WTC11 (cell line): ENCODE data around the gene SHCBP1. TPM values are rescaled to one million over a fixed set of nuclear protein-coding genes. Genes with fewer than 3 reads are reported as not detected.

ENCODE experiments used
- ATAC-seq: fragments of 200-7000 bp; cut with Tn5 transposase; 2 replicates; pipeline ENCODE4 v1.10.0; 2021; ENCODE audit warnings: mild to moderate bottlenecking, moderate library complexity
- Bru-seq: library from RNA; stranded (reverse); fragments of 400-500 nt; gene quantifications from one replicate; lab custom pipeline; 2021; lab: Mats Ljungman, UMichigan
- CTCF ChIA-PET: fragments of 300-600 bp; sonication (Branson Sonifier 250); formaldehyde crosslinking; loops from one replicate; lab custom pipeline; 2021; ENCODE audit warnings: antibody characterized with exemption; lab: Charles Lee
- POLR2A ChIA-PET: fragments of 350-600 bp; sonication (Branson Sonifier 250); formaldehyde crosslinking; loops from one replicate; lab custom pipeline; 2021; ENCODE audit warnings: antibody characterized with exemption; lab: Charles Lee
- DNase-seq: peaks from one replicate; pipeline ENCODE4 v3.0.0; 2021; ENCODE audit warnings: low spot score
- H3K27ac Mint-ChIP-seq: 2 replicates; pipeline ENCODE4 v1.8.0; 2021; ENCODE audit warnings: mixed read lengths
- H3K27me3 Mint-ChIP-seq: 2 replicates; pipeline ENCODE4 v1.8.0; 2021; ENCODE audit warnings: low read depth, mild to moderate bottlenecking, moderate library complexity, mixed read lengths
- H3K36me3 Mint-ChIP-seq: 2 replicates; pipeline ENCODE4 v1.8.0; 2021; ENCODE audit warnings: mixed read lengths
- H3K4me1 Mint-ChIP-seq: 2 replicates; pipeline ENCODE4 v1.8.0; 2022; ENCODE audit warnings: mixed read lengths
- H3K4me3 Mint-ChIP-seq: 2 replicates; pipeline ENCODE4 v1.8.0; 2021; ENCODE audit warnings: mild to moderate bottlenecking, moderate library complexity, mixed read lengths
- H3K9me3 Mint-ChIP-seq: 2 replicates; pipeline ENCODE4 v1.8.0; 2021; ENCODE audit warnings: mixed read lengths
- AFF4 ChIP-seq: sonication (generic); formaldehyde crosslinking; IDR thresholded peaks from 2 replicates; pipeline ENCODE4 v1.8.1; 2023; ENCODE audit warnings: mild to moderate bottlenecking, missing genetic modification reagents, borderline replicate concordance
- AR ChIP-seq: fragments of 250-450 bp; sonication (Bioruptor Pico); IDR thresholded peaks from 2 replicates; pipeline ENCODE4 v1.9.0; 2021; ENCODE audit warnings: mild to moderate bottlenecking
- ATF6 ChIP-seq: sonication (generic); formaldehyde crosslinking; IDR thresholded peaks from 2 replicates; pipeline ENCODE4 v1.8.1; 2023; ENCODE audit warnings: mild to moderate bottlenecking, missing genetic modification reagents
- CTCF ChIP-seq: fragments of 200-600 bp; IDR thresholded peaks from 2 replicates; pipeline ENCODE4 v1.8.0; 2022; ENCODE audit warnings: antibody characterized with exemption
- FOXP4 ChIP-seq: sonication (generic); formaldehyde crosslinking; IDR thresholded peaks from 2 replicates; pipeline ENCODE4 v1.8.0; 2022; ENCODE audit warnings: mild to moderate bottlenecking, missing genetic modification reagents
- HMGA2 ChIP-seq: fragments of 250-450 bp; sonication (Bioruptor Pico); IDR thresholded peaks from 2 replicates; pipeline ENCODE4 v1.4.0; 2021; ENCODE audit warnings: mild to moderate bottlenecking, moderate library complexity
- JUN ChIP-seq: sonication (generic); formaldehyde crosslinking; IDR thresholded peaks from 2 replicates; pipeline ENCODE4 v1.8.0; 2023; ENCODE audit warnings: mild to moderate bottlenecking, missing genetic modification reagents
- SMAD3 ChIP-seq: sonication (generic); formaldehyde crosslinking; IDR thresholded peaks from 2 replicates; pipeline ENCODE4 v1.8.0; 2022; ENCODE audit warnings: missing genetic modification reagents, mild to moderate bottlenecking, borderline replicate concordance
- SMAD4 ChIP-seq: sonication (generic); formaldehyde crosslinking; IDR thresholded peaks from 2 replicates; pipeline ENCODE4 v1.8.0; 2022; ENCODE audit warnings: mild to moderate bottlenecking, missing genetic modification reagents
- ZBTB21 ChIP-seq: sonication (generic); formaldehyde crosslinking; IDR thresholded peaks from 2 replicates; pipeline ENCODE4 v1.8.1; 2023; ENCODE audit warnings: mild to moderate bottlenecking, missing genetic modification reagents, borderline replicate concordance
- ZNF263 ChIP-seq: sonication (generic); formaldehyde crosslinking; IDR thresholded peaks from 2 replicates; pipeline ENCODE4 v1.8.1; 2022; ENCODE audit warnings: low read depth, mild to moderate bottlenecking, moderate library complexity, missing genetic modification reagents
- ZNF396 ChIP-seq: fragments of 250-450 bp; sonication (Bioruptor Pico); IDR thresholded peaks from 2 replicates; pipeline ENCODE4 v1.8.0; 2021; ENCODE audit warnings: mild to moderate bottlenecking, moderate library complexity, borderline replicate concordance
- ZNF512 ChIP-seq: sonication (generic); formaldehyde crosslinking; IDR thresholded peaks from 2 replicates; pipeline ENCODE4 v1.8.1; 2022; ENCODE audit warnings: missing genetic modification reagents, borderline replicate concordance
- long read RNA-seq, 3 experiments: library from RNA in 1 of 3; library from capped mRNA in 1 of 3; library from polyadenylated mRNA in 1 of 3; unstranded in 2 of 3; stranded (forward) in 1 of 3; transcript quantifications; one replicate each; pipeline ENCODE4 v2.0.0, GENCODE V29; 2021
- total RNA-seq: library from RNA; stranded (reverse); gene quantifications from 3 replicates; pipeline ENCODE4 v1.2.3, GENCODE V29; 2021

The SHCBP1 gene
- 15.4 to 20.2 TPM (median 15.7 TPM) in 3 replicates for total RNA-seq
- Bru-seq, nascent RNA = percentile 83 among the genes with signal in this experiment
- long read RNA-seq, experiment 1, transcript SHCBP1-201 (13 exons, 3,461 nt) = major isoform, 92 of 110 reads
- long read RNA-seq, experiment 1, partial matches to known transcripts = 6 of 110 reads
- long read RNA-seq, experiment 1, other reads (novel, unspliced or antisense) = 11 of 110 reads
- long read RNA-seq, experiment 2, transcript SHCBP1-201 (13 exons, 3,461 nt) = major isoform, 7 of 17 reads
- long read RNA-seq, experiment 2, partial matches to known transcripts = 3 of 17 reads
- long read RNA-seq, experiment 2, other reads (novel, unspliced or antisense) = 7 of 17 reads
- long read RNA-seq, experiment 3, transcript SHCBP1-201 (13 exons, 3,461 nt) = major isoform, 23 of 31 reads
- long read RNA-seq, experiment 3, partial matches to known transcripts = 6 of 31 reads
- long read RNA-seq, experiment 3, other reads (novel, unspliced or antisense) = 1 of 31 reads

- POLR2A ChIA-PET = interaction anchor here (0.6 to 2.1 kb wide), 3 partner anchors 8 to 38 kb away, joined by 3 to 8 read pairs (median 3); no protein-coding TSS in a partner anchor
- H3K4me3 Mint-ChIP-seq = peak within 1 kb of the TSS; percentile 94
- TF ChIP-seq ZBTB21 (CRISPR knock-in tag) (no peak), HMGA2 (CRISPR knock-in tag) (no peak), ZNF396 (CRISPR knock-in tag) (no peak), ZNF263 (CRISPR knock-in tag) (no peak), JUN (no peak), CTCF (no peak), SMAD4 (CRISPR knock-in tag) (no peak), ZNF512 (CRISPR knock-in tag) (no peak), SMAD3 (CRISPR knock-in tag) (no peak), AR (CRISPR knock-in tag) (no peak), ATF6 (CRISPR knock-in tag) (no peak), FOXP4 (CRISPR knock-in tag) (no peak), AFF4 (CRISPR knock-in tag) (no peak)
Observed at GRCh38 chr16:46621006-46621933, at the start of gene SHCBP1. Gene SHCBP1 (minus strand): TSS chr16:46621379. CDS start chr16:46621359, 20 bp downstream.

More at GRCh38 chr16:46621006-46621933, at the start of gene SHCBP1:
- DNase-seq = peak; percentile 87
- Mint-ChIP-seq H3K9me3 (no peaks in the 10 kb centered on the region), H3K27ac (peak within 1 kb of the TSS; percentile 80), H3K36me3 (peaks cover 26% of the 10 kb centered on the region), H3K4me1 (peaks cover 20% of the 10 kb centered on the region), H3K27me3 (no peaks in the 10 kb centered on the region)
- ATAC-seq = peak; percentile 83
- CTCF ChIA-PET = interaction anchor here (1.2 to 2.5 kb wide), 2 partner anchors 11 to 180 kb away, joined by 3 to 7 read pairs; no protein-coding TSS in a partner anchor
